ENCODE data around the gene MTO1. TPM values are rescaled to one million over a fixed set of nuclear protein-coding genes. Genes with fewer than 3 reads are reported as not detected.
A peak's percentile ranks its signal among the peaks of the same experiment; 100 is the strongest.

The MTO1 gene
- total and polyA plus RNA-seq, 2 experiments from 2014 or later = 27.7 to 36.7 TPM

GRCh38 chr6:73513496-73513854 lies 51.9 kb downstream of the MTO1 start:
- H3K27ac Mint-ChIP-seq = no peak overlapping the region

More at GRCh38 chr6:73513496-73513854, 51.9 kb downstream of the MTO1 start:
- H3K36me3 Mint-ChIP-seq (ENCODE audit: low read depth) = peaks cover 44% of the 10 kb centered on the region
- H3K4me3 Mint-ChIP-seq = peak overlapping the region; percentile 3; the same call in 1 of the 3 replicates
- H3K27ac ChIP-seq (ENCODE audit: low read depth) = peak overlapping the region; percentile 10; the same call in 1 of the 2 replicates
- H3K27me3 Mint-ChIP-seq (ENCODE audit: insufficient read depth, low read depth, poor library complexity) = peaks cover 63% of the 10 kb centered on the region
- peaks cover 19% of the 10 kb centered on the region for H3K79me2 ChIP-seq (replicated peaks; ENCODE audit: insufficient read depth)
- H3K36me3 ChIP-seq (ENCODE audit: insufficient read depth) = peaks cover 23% of the 10 kb centered on the region
- peaks cover 17% of the 10 kb centered on the region; the same call in 2 of the 3 replicates for H3K9me3 Mint-ChIP-seq
- H3F3A ChIP-seq (replicated peaks; ENCODE audit: low read depth) = peaks cover 44% of the 10 kb centered on the region
- no peaks in the 10 kb centered on the region for H3K9me2 ChIP-seq (ENCODE audit: insufficient read depth)
- peaks cover 25% of the 10 kb centered on the region for H3K4me1 Mint-ChIP-seq
- no peak overlapping the region for H3K4me3 ChIP-seq
- H2AFZ ChIP-seq = no peak overlapping the region
- no peaks in the 10 kb centered on the region; the same call in 1 of the 2 replicates for H4K20me1 ChIP-seq (replicated peaks; ENCODE audit: insufficient read depth)
- TF ChIP-seq JUNB (IDR thresholded peaks at IDR 0.05; ENCODE audit: unreplicated experiment) (no peak), EZH2phosphoT487 (IDR thresholded peaks at IDR 0.05; ENCODE audit: unreplicated experiment) (no peak), ZNF462 (CRISPR knock-in tag; IDR thresholded peaks at IDR 0.05) (no peak), CREB1 (CRISPR knock-in tag; IDR thresholded peaks at IDR 0.05; ENCODE audit: low read depth) (no peak), ZNF331 (CRISPR knock-in tag; IDR thresholded peaks at IDR 0.05; ENCODE audit: low read depth) (no peak), EZH2 (IDR thresholded peaks at IDR 0.05; ENCODE audit: low read depth, unreplicated experiment) (no peak), REST (IDR thresholded peaks at IDR 0.05; ENCODE audit: unreplicated experiment) (no peak), STAT1 (IDR thresholded peaks at IDR 0.05; ENCODE audit: unreplicated experiment) (no peak), NANOG (IDR thresholded peaks at IDR 0.05; ENCODE audit: borderline replicate concordance) (no peak), ZNF114 (CRISPR knock-in tag; IDR thresholded peaks at IDR 0.05) (no peak), ETS1 (IDR thresholded peaks at IDR 0.05) (no peak), POLR2AphosphoS5 (IDR thresholded peaks at IDR 0.05; ENCODE audit: low read depth) (no peak), CTCF (conservative IDR thresholded peaks at IDR 0.05; ENCODE audit: low read depth in 2 of 2) (no peak)
- ATAC-seq = no peak
- no peak overlapping the region for H3K4me2 ChIP-seq
- H3K27me3 ChIP-seq (ENCODE audit: insufficient read depth) = no peaks in the 10 kb centered on the region
- H3K4me1 ChIP-seq (ENCODE audit: insufficient read depth) = peaks cover 5% of the 10 kb centered on the region; the same call in 1 of the 2 replicates
- DNase-seq (ENCODE audit: low spot score) = no peak
